AG04449 (cell line): ENCODE data around the gene PTX4.

Source experiments
- CTCF ChIA-PET: fragments of 350-600 bp; formaldehyde crosslinking; extraction: SDS; loops from one replicate; lab custom pipeline; 2021; ENCODE audit warnings: antibody characterized with exemption; lab: Yijun Ruan, JAX
- POLR2A ChIA-PET: fragments of 400-600, 350-600 bp; formaldehyde crosslinking; extraction: SDS; loops from one replicate; lab custom pipeline; 2020; ENCODE audit warnings: antibody characterized with exemption, inconsistent platforms; lab: Yijun Ruan, JAX
- DNase-seq: peaks from one replicate; pipeline ENCODE4 v3.0.0-alpha.2; 2010; ENCODE audit warnings: low read depth, low spot score
- H3K4me3 ChIP-seq: 2 replicates; pipeline ENCODE4 v1.5.1; 2011; ENCODE audit warnings: low read depth, mild to moderate bottlenecking, control low read depth, low read length
- TF ChIP-seq, protein P1 (sequence below): IDR thresholded peaks from one replicate; pipeline ENCODE4 v1.5.1; 2011; ENCODE audit warnings: mild to moderate bottlenecking, moderate library complexity, low read length, control low read depth, inconsistent platforms; ENCODE audit not compliant: insufficient read depth; ENCODE audit errors: missing control alignments

The PTX4 gene

GRCh38 chr16:1525871-1526607, 37.3 kb upstream of the PTX4 start:
- CTCF ChIA-PET = no interaction called here
- H3K4me3 ChIP-seq = no peak overlapping the region
- TF ChIP-seq, protein P1, sequence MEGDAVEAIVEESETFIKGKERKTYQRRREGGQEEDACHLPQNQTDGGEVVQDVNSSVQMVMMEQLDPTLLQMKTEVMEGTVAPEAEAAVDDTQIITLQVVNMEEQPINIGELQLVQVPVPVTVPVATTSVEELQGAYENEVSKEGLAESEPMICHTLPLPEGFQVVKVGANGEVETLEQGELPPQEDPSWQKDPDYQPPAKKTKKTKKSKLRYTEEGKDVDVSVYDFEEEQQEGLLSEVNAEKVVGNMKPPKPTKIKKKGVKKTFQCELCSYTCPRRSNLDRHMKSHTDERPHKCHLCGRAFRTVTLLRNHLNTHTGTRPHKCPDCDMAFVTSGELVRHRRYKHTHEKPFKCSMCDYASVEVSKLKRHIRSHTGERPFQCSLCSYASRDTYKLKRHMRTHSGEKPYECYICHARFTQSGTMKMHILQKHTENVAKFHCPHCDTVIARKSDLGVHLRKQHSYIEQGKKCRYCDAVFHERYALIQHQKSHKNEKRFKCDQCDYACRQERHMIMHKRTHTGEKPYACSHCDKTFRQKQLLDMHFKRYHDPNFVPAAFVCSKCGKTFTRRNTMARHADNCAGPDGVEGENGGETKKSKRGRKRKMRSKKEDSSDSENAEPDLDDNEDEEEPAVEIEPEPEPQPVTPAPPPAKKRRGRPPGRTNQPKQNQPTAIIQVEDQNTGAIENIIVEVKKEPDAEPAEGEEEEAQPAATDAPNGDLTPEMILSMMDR = no peak
- DNase-seq = no peak
- POLR2A ChIA-PET = no interaction called here

- TF ChIP-seq, protein P1 = no peak
- ChIA-PET POLR2A (no interaction called here), CTCF (interaction anchor here (0.7 kb wide), 1 partner anchor 30 kb away, joined by 4 read pairs; no protein-coding TSS in a partner anchor)
- DNase-seq = no peak
- H3K4me3 ChIP-seq = no peak overlapping the region
Measured at GRCh38 chr16:1524366-1524765, 35.6 kb upstream of the PTX4 start.

DNA sequence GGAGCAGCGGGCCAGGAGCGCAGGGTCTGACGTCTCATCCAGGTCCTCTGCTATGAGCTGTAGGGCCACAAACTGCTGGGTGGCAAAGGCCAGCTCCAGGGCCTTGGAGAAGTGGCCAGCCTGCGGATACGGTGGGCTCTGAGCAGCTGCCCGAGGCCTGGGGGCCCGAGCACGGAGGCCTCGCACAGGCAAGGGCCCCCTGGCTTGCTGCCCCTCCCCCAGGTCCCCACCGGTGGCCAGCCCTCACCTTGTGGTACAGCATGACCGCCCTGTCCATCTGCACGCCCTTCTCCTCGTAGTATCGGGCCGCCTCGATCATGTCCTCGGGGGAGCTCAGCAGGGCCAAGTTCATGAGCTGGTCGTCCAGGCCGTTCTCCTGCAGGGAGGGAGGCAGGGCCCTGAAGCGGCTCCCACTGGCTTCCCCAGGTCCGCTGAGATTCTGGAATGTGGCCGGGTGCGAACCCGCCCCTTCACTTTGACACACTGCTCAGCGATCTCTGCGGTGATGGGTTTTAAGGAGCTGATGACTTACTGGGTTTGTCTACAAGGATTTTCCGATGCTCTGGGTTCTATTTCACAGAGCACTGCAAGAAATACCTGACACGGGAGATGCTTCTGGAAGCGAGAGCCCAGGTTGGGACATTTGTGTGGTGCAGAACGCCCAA, 35.0 kb upstream of the PTX4 start:
- ChIA-PET POLR2A (interaction anchor here (0.6 to 0.7 kb wide), 2 partner anchors 87 to 88 kb away, joined by 3 read pairs; partner anchors contain the start of genes CRAMP1 and IFT140), CTCF (interaction anchor here (0.7 to 1.1 kb wide), 2 partner anchors 9 to 30 kb away, joined by 4 read pairs; no protein-coding TSS in a partner anchor)
- TF ChIP-seq, protein P1 = no peak
- no peak overlapping the region for H3K4me3 ChIP-seq
- DNase-seq = no peak

DNA sequence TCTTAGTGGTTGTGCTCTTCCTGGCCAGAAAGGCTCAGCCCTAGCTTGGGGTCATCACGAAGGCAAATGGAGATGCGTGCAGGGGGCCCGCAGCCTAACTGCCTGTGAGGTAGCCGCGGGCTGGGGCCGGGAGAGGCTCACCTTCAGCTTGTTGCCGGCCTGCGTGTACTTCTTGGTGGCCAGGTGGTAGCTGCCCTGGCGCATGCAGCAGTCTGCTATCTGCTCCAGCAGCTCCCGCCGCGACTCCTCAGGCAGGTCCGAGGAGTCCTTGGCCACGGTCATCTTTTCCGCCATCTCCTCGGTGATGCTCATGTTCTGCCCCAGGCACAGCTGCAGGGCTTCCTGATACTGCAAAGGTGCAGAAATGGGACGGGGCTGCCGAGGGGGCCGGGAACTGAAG, 31.7 kb upstream of the PTX4 start:
- no peak overlapping the region for H3K4me3 ChIP-seq
- CTCF ChIA-PET = no interaction called here
- DNase-seq = no peak
- TF ChIP-seq, protein P1 = no peak
- POLR2A ChIA-PET = no interaction called here

DNA sequence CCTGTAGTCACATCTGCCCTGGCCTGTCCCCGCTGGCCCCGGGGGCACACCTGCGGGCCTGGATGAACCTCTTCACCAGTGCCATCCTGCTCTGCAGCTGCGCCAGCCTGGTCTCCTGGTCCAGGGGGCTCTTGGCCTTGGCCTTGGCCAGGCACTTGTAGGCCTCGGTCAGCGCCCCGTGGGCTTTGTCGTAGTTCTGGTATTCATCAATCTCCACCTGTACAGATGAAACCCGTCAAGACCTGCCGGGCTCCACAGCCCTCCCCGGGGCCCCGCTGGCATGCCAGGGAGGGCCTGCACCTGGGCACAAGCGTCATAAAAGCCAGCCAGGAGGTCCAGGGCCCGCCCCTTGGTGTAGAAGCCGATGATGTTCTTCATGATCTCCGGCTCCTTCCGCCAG, 31.1 kb upstream of the PTX4 start:
- no peak for DNase-seq
- TF ChIP-seq, protein P1 = no peak
- H3K4me3 ChIP-seq = no peak overlapping the region
- POLR2A ChIA-PET = no interaction called here
- CTCF ChIA-PET = no interaction called here

GRCh38 chr16:1518626-1519135, 29.9 kb upstream of the PTX4 start:
- no peak overlapping the region for H3K4me3 ChIP-seq
- ChIA-PET CTCF (no interaction called here), POLR2A (no interaction called here)
- no peak for DNase-seq
- TF ChIP-seq, protein P1 = no peak
